ENCODE results near the gene TANGO6. TPM values are rescaled to one million over a fixed set of nuclear protein-coding genes. Genes with fewer than 3 reads are reported as not detected.

The TANGO6 gene
- total RNA-seq, 6 experiments from 2014 or later: 10.9 to 15.5 (median 14.2) TPM

DNA sequence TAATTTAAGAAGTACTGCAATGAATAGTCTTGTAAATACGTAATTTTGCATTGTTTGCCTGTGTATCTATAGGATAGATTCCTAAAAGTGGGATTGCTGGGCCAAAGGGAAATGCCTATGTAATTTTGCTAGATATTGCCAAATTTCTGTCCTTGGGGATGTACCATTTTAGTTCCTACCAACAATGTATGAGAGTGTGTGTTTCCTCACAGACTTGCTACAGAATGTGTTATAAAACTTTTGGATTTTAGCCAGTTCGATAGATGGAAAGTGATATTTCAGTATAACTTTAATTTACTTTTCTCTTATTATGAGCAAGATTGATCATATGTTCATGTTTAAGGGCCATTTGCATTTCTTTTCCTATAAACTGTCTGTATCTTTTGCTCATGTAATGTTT, 8.3 kb downstream of the TANGO6 start:
- Histone ChIP-seq H3K4me3 (no peak overlapping the region), H3K4me1 (peaks cover 0 to 7% (median 0%) of the 10 kb centered on the region in 4 donors), H3K27ac (no peak overlapping the region), H3K9me3 (no peaks in the 10 kb centered on the region), H3K27me3 (no peaks in the 10 kb centered on the region), H3K36me3 (no peaks in the 10 kb centered on the region)
- DNase-seq (no peak), ATAC-seq (no peak)
- no peak for TF ChIP-seq POLR2A (IDR thresholded peaks at IDR 0.05)
- TF ChIP-seq, protein P1, sequence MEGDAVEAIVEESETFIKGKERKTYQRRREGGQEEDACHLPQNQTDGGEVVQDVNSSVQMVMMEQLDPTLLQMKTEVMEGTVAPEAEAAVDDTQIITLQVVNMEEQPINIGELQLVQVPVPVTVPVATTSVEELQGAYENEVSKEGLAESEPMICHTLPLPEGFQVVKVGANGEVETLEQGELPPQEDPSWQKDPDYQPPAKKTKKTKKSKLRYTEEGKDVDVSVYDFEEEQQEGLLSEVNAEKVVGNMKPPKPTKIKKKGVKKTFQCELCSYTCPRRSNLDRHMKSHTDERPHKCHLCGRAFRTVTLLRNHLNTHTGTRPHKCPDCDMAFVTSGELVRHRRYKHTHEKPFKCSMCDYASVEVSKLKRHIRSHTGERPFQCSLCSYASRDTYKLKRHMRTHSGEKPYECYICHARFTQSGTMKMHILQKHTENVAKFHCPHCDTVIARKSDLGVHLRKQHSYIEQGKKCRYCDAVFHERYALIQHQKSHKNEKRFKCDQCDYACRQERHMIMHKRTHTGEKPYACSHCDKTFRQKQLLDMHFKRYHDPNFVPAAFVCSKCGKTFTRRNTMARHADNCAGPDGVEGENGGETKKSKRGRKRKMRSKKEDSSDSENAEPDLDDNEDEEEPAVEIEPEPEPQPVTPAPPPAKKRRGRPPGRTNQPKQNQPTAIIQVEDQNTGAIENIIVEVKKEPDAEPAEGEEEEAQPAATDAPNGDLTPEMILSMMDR (IDR thresholded peaks at IDR 0.05): no peak
- intact Hi-C loops (cut with DNase I): no loop called here
- 84% methylated on average over 2 of the region's 2 CpGs for WGBS (ENCODE audit: insufficient coverage, low coverage, low lambda C conversion rate, missing lambda C conversion rate)

DNA sequence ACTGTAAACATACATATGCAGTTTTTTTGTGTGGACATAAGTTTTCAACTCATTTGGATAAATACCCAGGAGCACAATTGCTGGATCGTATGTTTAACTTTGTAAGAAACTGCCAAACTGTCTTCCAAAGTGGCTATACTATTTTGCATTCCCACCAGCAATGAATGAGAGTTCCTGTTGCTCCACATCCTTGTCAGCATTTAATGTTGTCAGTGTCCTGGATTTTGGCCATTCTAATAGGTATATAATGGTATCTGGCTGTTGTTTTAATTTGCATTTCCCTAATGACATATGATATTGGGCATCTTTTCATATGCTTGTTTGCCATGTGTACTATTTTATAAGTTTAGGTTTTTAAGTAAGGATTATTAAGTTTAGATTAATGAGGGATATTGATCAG, 14.1 kb downstream of the TANGO6 start:
- intact Hi-C loops (cut with DNase I): no loop called here
- no peak overlapping the region for H3K4me3 ChIP-seq
- no peak for TF ChIP-seq POLR2A (IDR thresholded peaks at IDR 0.05)
- TF ChIP-seq, protein P1 (IDR thresholded peaks at IDR 0.05): no peak
- no peak overlapping the region for H3K27ac ChIP-seq
- DNase-seq: no peak
- peaks cover 0 to 5% (median 0%) of the 10 kb centered on the region in 4 donors for H3K36me3 ChIP-seq
- WGBS (ENCODE audit: insufficient coverage, low coverage, low lambda C conversion rate, missing lambda C conversion rate): 100% methylated on average over 1 of the region's 1 CpG
- no peaks in the 10 kb centered on the region for H3K27me3 ChIP-seq
- no peaks in the 10 kb centered on the region for H3K9me3 ChIP-seq
- H3K4me1 ChIP-seq: no peaks in the 10 kb centered on the region
- no peak for ATAC-seq

DNA sequence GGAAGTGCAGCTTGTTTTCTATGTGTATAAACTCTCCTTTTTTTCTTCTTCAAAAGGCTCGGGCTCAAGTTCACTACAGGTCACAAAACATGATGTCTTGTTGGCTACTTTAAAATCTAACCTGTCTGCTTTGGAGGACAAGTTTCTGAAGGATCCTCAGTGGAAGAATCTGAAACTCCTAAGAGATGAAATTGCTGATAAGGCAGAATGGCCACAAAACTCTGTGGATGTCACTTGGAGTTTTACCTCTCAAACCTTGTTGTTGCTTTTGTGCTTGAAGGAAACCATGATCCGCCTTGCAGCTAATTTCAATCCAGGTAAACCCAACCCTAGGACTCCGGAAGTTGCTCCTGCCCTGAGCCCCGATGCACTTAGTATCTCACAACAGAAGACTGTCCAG, 16.5 kb downstream of the TANGO6 start:
- TF ChIP-seq, protein P1 (IDR thresholded peaks at IDR 0.05): no peak
- TF ChIP-seq POLR2A (IDR thresholded peaks at IDR 0.05): no peak
- H3K36me3 ChIP-seq: peaks cover 0 to 16% (median 2%) of the 10 kb centered on the region in 4 donors
- ATAC-seq (no peak), DNase-seq (no peak)
- intact Hi-C loops (cut with DNase I): no loop called here
- 63% methylated on average over 1 of the region's 4 CpGs for WGBS (ENCODE audit: insufficient coverage, low coverage, low lambda C conversion rate, missing lambda C conversion rate)
- H3K4me3 ChIP-seq: no peak overlapping the region
- H3K9me3 ChIP-seq: no peaks in the 10 kb centered on the region
- no peaks in the 10 kb centered on the region for H3K27me3 ChIP-seq
- H3K27ac ChIP-seq: no peak overlapping the region
- H3K4me1 ChIP-seq: no peaks in the 10 kb centered on the region

DNA sequence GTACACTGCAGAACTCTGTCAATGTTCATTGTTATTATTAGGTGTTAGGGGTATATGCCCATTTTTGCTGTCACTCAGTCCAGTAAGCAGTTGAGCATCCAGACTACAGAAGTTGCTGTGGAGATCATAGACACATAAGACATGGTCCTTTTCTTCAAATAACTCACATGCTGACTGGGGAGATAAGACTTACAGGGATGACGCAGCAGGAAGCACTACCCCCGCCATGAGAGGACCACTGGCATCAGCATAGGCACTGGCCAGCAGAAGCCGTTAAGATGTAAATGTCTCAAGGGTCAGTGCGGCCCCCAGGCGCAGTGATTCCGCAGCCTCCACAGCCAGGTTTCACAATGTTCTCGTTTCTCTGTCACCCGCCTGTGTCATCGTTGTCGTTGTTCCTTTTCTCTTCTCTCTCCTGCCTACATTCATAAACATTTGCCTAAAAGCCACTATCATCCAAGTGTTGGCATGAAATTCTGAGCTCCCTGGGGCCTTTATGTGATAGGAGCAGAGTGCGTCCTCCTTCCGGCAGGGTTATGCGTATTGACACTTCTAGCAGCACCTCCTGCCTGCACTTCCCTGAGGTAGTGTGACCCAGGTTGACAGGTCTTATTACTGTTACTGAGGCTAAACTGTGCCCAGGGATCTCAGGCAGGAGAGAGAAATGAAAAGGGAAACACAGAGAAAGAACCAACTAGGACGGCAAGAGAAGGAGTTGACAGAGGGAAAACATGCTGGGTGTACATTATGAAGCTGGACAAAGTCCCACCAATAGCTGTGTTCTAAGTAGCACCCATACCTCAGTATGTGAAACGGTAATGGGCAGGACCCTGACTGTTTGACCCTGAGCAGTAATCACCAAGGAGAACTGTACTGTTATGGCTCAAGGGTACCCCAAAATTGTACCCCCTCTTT, 17.9 kb downstream of the TANGO6 start:
- peaks cover 0 to 16% (median 2%) of the 10 kb centered on the region in 4 donors for H3K36me3 ChIP-seq
- no peaks in the 10 kb centered on the region for H3K9me3 ChIP-seq
- no peak for DNase-seq
- no peaks in the 10 kb centered on the region for H3K27me3 ChIP-seq
- no peak for TF ChIP-seq POLR2A (IDR thresholded peaks at IDR 0.05)
- TF ChIP-seq, protein P1 (IDR thresholded peaks at IDR 0.05): no peak
- intact Hi-C loops (cut with DNase I): no loop called here
- peak in 1 of 4 donors; percentile 34 for ATAC-seq
- H3K4me3 ChIP-seq: no peak overlapping the region
- WGBS (ENCODE audit: insufficient coverage, low coverage, low lambda C conversion rate, missing lambda C conversion rate): 70% methylated on average over 12 of the region's 15 CpGs
- H3K4me1 ChIP-seq: no peaks in the 10 kb centered on the region
- H3K27ac ChIP-seq: no peak overlapping the region
